HL-60 (cell line): ENCODE measurements around the gene NUTF2.

Source experiments
- GABPA ChIP-seq: IDR thresholded peaks from 2 replicates; pipeline ENCODE4 v1.6.1; 2012; ENCODE audit warnings: low read depth
- TF ChIP-seq, protein P1 (sequence below): IDR thresholded peaks from one replicate; pipeline ENCODE4 v1.5.1; 2011; ENCODE audit warnings: low read length, control low read depth, inconsistent platforms; ENCODE audit not compliant: insufficient read depth
- TF ChIP-seq, protein P2 (sequence below): IDR thresholded peaks from 2 replicates; pipeline ENCODE4 v1.6.1; 2012; ENCODE audit warnings: low read depth; ENCODE audit not compliant: insufficient replicate concordance

DNA sequence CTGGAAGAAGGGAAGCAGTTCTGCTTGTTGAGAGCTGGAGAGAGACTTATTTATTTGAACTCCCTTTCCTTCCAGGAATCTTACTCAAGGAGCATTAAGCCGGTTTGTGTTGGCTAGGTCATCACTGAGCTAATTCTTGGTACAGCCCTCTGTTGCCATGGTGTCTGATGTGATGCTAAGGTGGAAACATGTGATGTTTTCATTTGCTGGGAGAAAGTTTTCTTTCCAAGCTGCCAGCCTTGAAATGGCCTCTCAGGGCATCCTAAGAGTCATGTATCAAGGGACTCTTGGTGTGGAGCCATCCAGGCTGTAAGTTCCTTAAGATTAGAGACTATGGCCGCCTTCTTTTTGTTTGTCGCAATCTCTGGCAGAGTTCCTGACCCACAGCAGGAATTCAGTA lies 50.5 kb downstream of the NUTF2 start:
- TF ChIP-seq, protein P1, sequence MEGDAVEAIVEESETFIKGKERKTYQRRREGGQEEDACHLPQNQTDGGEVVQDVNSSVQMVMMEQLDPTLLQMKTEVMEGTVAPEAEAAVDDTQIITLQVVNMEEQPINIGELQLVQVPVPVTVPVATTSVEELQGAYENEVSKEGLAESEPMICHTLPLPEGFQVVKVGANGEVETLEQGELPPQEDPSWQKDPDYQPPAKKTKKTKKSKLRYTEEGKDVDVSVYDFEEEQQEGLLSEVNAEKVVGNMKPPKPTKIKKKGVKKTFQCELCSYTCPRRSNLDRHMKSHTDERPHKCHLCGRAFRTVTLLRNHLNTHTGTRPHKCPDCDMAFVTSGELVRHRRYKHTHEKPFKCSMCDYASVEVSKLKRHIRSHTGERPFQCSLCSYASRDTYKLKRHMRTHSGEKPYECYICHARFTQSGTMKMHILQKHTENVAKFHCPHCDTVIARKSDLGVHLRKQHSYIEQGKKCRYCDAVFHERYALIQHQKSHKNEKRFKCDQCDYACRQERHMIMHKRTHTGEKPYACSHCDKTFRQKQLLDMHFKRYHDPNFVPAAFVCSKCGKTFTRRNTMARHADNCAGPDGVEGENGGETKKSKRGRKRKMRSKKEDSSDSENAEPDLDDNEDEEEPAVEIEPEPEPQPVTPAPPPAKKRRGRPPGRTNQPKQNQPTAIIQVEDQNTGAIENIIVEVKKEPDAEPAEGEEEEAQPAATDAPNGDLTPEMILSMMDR = no peak
- TF ChIP-seq, protein P2, sequence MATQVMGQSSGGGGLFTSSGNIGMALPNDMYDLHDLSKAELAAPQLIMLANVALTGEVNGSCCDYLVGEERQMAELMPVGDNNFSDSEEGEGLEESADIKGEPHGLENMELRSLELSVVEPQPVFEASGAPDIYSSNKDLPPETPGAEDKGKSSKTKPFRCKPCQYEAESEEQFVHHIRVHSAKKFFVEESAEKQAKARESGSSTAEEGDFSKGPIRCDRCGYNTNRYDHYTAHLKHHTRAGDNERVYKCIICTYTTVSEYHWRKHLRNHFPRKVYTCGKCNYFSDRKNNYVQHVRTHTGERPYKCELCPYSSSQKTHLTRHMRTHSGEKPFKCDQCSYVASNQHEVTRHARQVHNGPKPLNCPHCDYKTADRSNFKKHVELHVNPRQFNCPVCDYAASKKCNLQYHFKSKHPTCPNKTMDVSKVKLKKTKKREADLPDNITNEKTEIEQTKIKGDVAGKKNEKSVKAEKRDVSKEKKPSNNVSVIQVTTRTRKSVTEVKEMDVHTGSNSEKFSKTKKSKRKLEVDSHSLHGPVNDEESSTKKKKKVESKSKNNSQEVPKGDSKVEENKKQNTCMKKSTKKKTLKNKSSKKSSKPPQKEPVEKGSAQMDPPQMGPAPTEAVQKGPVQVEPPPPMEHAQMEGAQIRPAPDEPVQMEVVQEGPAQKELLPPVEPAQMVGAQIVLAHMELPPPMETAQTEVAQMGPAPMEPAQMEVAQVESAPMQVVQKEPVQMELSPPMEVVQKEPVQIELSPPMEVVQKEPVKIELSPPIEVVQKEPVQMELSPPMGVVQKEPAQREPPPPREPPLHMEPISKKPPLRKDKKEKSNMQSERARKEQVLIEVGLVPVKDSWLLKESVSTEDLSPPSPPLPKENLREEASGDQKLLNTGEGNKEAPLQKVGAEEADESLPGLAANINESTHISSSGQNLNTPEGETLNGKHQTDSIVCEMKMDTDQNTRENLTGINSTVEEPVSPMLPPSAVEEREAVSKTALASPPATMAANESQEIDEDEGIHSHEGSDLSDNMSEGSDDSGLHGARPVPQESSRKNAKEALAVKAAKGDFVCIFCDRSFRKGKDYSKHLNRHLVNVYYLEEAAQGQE = no peak
- TF ChIP-seq GABPA = no peak
